GM20431 (cell line): ENCODE data around the gene CCL4.

Source experiments
- in situ Hi-C: fragments of 300-500 bp; cut with MseI, MboI; formaldehyde crosslinking; loops from one replicate; pipeline ENCODE4 v1.15.0; 2020; ENCODE audit warnings: low sequenced_read_pairs; ENCODE audit not compliant: unreplicated experiment

The CCL4 gene

GRCh38 chr17:36136036-36136435, 32.4 kb downstream of the CCL4 start:
- in situ Hi-C loops, result no loop called here

GRCh38 chr17:36136439-36136838, 32.8 kb downstream of the CCL4 start:
- in situ Hi-C loops, result no loop called here

GRCh38 chr17:36142235-36142634, 38.6 kb downstream of the CCL4 start:
- in situ Hi-C loops, result loop anchor here (10.0 kb wide), 1 partner anchor 167 kb away; no protein-coding TSS in a partner anchor

GRCh38 chr17:36142806-36143205, 39.2 kb downstream of the CCL4 start:
- in situ Hi-C loops, result loop anchor here (10.0 kb wide), 1 partner anchor 168 kb away; no protein-coding TSS in a partner anchor

GRCh38 chr17:36144014-36144413, 40.4 kb downstream of the CCL4 start:
- in situ Hi-C loops, result loop anchor here (10.0 kb wide), 1 partner anchor 169 kb away; no protein-coding TSS in a partner anchor

GRCh38 chr17:36144981-36145729, 41.5 kb downstream of the CCL4 start:
- in situ Hi-C loops, result loop anchor here (10.0 kb wide), 1 partner anchor 170 kb away; no protein-coding TSS in a partner anchor

GRCh38 chr17:36147601-36148000, 44.0 kb downstream of the CCL4 start:
- in situ Hi-C loops, result loop anchor here (10.0 kb wide), 1 partner anchor 173 kb away; no protein-coding TSS in a partner anchor

GRCh38 chr17:36148559-36149295, 45.1 kb downstream of the CCL4 start:
- in situ Hi-C loops, result loop anchor here (10.0 kb wide), 1 partner anchor 174 kb away; no protein-coding TSS in a partner anchor

GRCh38 chr17:36149296-36149820, 45.7 kb downstream of the CCL4 start:
- in situ Hi-C loops, result loop anchor here (10.0 kb wide), 1 partner anchor 175 kb away; no protein-coding TSS in a partner anchor

GRCh38 chr17:36151891-36152638, 48.4 kb downstream of the CCL4 start:
- in situ Hi-C loops, result no loop called here

GRCh38 chr17:36152639-36153120, 49.1 kb downstream of the CCL4 start:
- in situ Hi-C loops, result no loop called here

- in situ Hi-C loops, result no loop called here
Observed at GRCh38 chr17:36153895-36154610, 50.4 kb downstream of the CCL4 start.
